NCI-H1694 (cell line): Measurements from ENCODE around the gene CSH2.
A peak's percentile ranks its signal among the peaks of the same experiment; 100 is the strongest.
"Not testable (repeated sequence)": the region's sequence is repeated elsewhere in the genome, so short reads cannot be mapped to it uniquely, and the experiment has no call there.

ENCODE experiments used
- DNase-seq: peaks from one replicate; lab custom pipeline; 2025; lab: John Stamatoyannopoulos, UW

Gene CSH2

GRCh38 chr17:63873577-63873976 is at the start of gene CSH2:
CSH2 (minus strand) TSS chr17:63873677; CDS start chr17:63873614, 63 bp downstream.
- DNase-seq: not testable (repeated sequence)

DNA sequence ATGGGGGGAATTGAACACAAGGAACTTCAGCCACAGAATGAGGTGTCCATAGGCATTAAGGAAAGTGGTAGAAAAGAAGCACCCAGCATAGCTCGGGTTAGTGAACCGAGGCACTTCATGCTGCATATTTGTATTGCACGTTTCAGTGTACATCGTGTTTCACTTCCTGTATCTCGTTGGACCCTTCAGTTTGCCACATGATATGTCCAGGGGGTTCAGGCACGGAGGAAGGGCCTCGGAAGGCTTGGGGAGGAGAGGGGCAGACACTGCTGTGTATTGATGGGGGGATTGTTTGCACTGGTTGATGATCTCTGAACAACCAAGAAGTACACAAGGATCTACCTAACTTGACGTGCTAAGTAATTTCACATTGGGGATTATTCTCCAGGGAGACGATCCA is 48.9 kb upstream of the CSH2 start:
- DNase-seq: not testable (repeated sequence)

GRCh38 chr17:63920779-63921178 is 47.3 kb upstream of the CSH2 start:
- DNase-seq: not testable (repeated sequence)

DNA sequence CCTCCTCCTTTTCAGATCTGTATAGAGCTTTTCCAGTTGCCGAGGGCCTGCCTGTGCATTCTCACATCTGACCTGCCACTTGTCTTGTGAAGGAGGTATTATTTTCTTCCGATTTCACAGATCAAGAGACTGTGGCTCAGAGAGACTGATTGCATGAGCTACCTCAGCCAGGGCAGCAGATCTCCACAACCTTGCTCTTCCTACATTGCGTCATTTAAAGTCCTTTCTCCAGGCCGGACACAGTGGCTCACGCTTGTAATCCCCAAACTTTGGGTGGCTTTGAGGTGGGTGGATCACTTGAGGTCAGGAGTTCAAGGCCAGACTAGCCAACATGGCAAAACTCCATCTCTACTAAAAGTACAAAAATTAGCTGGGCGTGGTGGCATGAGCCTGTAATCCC is 46.6 kb upstream of the CSH2 start:
- DNase-seq: not testable (repeated sequence)

DNA sequence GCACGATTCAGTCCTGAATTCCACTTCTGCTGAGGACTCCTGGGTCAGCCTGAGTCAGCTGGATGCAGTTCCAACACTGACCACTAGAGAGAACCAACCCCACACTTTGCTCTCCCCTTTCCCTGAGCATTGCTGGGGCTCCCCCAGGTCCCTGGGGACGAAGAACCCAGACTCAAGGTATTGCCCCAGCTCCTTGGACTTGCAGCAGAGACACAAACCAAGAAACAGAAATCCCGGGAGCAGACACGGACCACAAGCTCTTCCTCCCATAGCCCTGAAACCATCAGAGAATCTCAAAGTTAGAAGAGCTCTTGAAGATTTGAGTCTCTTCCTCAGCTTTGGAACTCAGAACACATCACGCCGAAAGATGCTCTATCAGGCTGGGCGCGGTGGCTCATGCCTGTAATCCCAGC is 45.8 kb upstream of the CSH2 start:
- peak; percentile 46 for DNase-seq

DNA sequence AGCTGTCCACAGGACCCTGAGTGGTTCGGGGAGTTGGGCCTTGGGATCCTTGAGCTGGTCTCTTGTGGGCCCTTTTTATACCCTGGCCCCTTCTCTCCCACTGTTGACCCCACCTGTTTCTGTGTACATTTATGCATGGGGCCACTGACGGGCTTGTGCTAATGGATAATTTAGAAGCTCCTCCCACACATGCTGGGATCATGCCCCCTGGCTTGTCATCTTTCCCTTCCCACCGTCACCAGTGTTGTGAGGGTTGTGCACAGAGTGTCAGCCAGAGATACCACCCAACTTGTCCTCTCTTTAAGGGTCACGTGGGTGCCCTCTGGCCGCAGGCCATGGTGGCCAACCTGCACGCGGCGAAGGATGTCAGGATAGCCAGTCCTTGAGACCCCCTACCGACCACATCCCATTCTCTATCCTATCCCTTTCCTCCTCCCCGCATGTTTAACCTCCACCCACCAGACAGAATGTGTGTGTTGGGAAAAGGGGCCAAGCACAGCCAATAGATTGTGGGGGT is 45.4 kb upstream of the CSH2 start, which contains the start of gene GH1:
GH1 (minus strand) TSS at position 51 of the 517 bp plus-strand sequence. CDS start 63 bp downstream, outside the sequence.
- DNase-seq: not testable (repeated sequence)

DNA sequence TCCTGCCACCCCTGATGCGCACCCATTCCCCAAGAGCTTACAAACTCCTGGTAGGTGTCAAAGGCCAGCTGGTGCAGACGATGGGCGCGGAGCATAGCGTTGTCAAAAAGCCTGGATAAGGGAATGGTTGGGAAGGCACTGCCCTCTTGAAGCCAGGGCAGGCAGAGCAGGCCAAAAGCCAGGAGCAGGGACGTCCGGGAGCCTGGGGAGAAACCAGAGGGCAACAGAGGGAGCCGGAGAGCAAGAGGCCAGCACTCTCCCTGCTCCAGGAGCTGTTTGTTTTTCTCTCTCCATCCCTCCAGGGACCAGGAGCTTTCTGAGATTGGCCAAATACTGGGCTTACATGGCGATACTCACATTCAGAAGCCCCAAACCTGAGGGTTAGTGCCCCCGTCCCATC is 44.8 kb upstream of the CSH2 start:
- no peak for DNase-seq

DNA sequence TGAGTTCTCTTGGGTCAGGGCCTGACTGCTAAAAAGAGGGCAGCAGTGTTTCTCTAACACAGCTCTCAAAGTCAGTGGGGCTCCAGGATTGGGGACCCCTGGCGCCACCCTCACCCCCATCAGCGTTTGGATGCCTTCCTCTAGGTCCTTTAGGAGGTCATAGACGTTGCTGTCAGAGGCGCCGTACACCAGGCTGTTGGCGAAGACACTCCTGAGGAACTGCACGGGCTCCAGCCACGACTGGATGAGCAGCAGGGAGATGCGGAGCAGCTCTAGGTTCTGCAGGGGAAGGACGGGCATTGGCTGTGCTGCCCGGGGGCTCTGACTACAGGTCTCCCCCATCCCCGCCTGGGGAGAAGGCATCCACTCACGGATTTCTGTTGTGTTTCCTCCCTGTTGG is 44.2 kb upstream of the CSH2 start:
- DNase-seq: no peak

GRCh38 chr17:63917206-63917605 is 43.7 kb upstream of the CSH2 start:
- not testable (repeated sequence) for DNase-seq

GRCh38 chr17:63916566-63917185 is 43.2 kb upstream of the CSH2 start:
- no peak for DNase-seq

GRCh38 chr17:63915753-63916152 is 42.3 kb upstream of the CSH2 start:
- not testable (repeated sequence) for DNase-seq

GRCh38 chr17:63914471-63914870 is 41.0 kb upstream of the CSH2 start:
- DNase-seq: no peak

GRCh38 chr17:63911657-63912100 is 38.2 kb upstream of the CSH2 start:
- DNase-seq: peak; percentile 15

- no peak for DNase-seq
Measured at GRCh38 chr17:63911041-63911635, 37.7 kb upstream of the CSH2 start, which contains the start of gene CSHL1. CSHL1 (minus strand) TSS chr17:63911258; CDS start chr17:63911196, 62 bp downstream.

- no peak for DNase-seq
Measured at GRCh38 chr17:63910096-63910495, 36.6 kb upstream of the CSH2 start.

DNA sequence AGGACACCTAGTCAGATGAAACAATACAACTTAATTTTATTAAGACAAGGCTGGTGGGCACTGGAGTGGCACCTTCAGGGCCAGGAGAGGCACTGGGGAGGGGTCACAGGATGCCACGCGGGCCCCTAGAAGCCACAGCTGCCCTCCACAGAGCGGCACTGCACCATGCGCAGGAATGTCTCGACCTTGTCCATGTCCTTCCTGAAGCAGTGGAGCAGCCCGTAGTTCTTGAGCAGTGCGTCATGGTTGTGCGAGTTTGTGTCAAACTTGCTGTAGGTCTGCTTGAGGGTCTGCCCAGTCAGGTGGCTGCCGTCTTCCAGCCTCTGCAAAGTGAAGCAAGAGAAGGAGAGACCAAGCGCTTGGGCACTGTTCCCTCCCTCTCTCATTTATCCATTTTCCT is 36.1 kb upstream of the CSH2 start:
- DNase-seq: not testable (repeated sequence)

DNA sequence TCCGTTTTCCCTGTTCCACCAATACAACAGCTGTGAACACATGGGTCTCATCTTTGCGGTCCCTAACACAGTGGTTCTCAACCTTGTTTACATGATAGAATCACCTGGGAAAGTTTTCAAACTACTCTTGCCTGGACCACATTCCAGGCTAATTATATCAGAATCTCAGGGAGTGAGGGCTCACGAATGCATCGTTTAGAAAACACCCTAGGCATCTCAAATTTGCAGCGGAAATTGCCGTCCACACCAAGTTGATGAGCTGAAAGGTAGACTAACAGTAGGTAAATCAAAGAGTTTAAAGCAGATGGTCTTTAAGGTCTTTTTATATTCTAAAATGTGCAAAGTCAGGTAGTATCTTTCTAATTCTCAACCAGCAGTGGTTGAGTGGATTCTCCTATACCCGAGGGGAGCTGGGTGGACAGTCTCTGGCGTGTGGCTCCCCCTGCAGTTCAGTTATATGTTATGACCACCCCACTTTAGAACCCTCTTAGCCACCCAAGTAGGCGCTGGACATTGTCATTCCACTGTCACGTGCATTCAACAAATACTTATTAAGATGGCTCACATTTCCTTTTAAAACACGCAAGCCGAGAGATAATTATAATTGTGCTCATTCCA is 33.8 kb upstream of the CSH2 start:
- not testable (repeated sequence) for DNase-seq

GRCh38 chr17:63904796-63905195 is 31.3 kb upstream of the CSH2 start:
- DNase-seq: not testable (repeated sequence)

DNA sequence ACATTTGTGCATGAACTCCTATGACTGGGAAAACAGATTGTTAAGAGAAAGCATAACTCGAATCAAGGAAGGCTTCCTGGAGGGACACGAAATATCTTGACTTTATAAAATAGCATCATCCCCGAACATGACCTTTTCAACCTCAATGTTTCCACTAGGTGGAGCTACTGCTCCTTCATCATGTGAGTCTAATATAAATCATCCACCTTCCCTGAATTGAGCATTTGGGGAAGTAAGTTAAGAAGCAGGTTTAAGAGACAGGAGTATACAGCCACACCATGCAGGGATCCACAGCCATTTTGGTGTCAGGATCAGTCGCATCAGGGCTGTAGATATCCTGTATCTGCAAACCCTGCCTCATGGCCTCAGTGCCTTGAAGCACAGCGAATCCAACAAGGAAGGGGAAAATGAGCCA is 30.3 kb upstream of the CSH2 start:
- not testable (repeated sequence) for DNase-seq

DNA sequence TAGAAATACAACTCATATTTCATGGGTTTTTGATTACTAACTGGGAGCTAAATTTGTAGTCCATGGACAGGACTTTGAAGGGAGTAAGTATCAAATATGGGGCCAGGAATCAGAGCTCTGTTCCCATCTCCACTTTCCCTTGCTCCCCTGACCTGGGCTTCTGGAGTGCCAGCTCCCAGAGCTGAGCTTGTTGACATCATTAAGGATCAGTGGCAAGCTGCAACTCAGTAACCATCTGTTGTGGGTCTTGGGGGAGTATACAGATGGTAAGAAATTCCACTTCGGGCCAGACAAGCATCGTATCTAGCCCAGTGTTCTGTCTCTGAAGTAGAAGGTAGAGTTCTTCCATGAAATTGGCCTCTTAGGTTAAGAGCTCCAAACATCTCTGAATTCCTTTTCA is 28.5 kb upstream of the CSH2 start:
- DNase-seq: peak; percentile 21

- DNase-seq: not testable (repeated sequence)
Measured at GRCh38 chr17:63898899-63899798, 25.7 kb upstream of the CSH2 start.
